ENCODE measurements around the gene VIT.

Gene VIT, protein sequence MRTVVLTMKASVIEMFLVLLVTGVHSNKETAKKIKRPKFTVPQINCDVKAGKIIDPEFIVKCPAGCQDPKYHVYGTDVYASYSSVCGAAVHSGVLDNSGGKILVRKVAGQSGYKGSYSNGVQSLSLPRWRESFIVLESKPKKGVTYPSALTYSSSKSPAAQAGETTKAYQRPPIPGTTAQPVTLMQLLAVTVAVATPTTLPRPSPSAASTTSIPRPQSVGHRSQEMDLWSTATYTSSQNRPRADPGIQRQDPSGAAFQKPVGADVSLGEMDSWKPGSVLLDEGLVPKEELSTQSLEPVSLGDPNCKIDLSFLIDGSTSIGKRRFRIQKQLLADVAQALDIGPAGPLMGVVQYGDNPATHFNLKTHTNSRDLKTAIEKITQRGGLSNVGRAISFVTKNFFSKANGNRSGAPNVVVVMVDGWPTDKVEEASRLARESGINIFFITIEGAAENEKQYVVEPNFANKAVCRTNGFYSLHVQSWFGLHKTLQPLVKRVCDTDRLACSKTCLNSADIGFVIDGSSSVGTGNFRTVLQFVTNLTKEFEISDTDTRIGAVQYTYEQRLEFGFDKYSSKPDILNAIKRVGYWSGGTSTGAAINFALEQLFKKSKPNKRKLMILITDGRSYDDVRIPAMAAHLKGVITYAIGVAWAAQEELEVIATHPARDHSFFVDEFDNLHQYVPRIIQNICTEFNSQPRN

DNA sequence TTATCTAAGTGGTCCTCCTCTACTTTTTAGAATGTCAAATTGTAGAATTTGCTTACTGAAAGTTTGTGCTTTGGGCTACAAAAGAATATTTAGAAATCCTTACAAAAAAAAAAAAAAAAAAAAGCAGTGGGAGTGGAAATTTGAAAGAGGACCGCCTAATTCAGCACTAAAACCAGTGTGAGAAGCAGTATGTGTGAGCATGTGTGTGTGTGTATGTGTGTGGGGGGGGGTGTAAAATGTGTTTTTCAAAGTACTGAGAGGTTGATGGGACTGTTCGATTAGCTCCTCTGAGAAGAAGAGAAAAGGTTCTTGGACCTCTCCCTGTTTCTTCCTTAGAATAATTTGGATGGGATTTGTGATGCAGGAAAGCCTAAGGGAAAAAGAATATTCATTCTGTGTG is at the start of gene VIT:
TSS of gene VIT (plus strand) at position 175 of the 400 bp plus-strand sequence. CDS start 19,664 bp downstream, outside the sequence.
- intact Hi-C loops (cut with micrococcal nuclease): no loop called here
- Mint-ChIP-seq H3K27me3 (no peaks in the 10 kb centered on the region), H3K27ac (no peak within 1 kb of the TSS), H3K36me3 (ENCODE audit: low read depth) (no peaks in the 10 kb centered on the region), H3K9me3 (no peaks in the 10 kb centered on the region), H3K4me1 (ENCODE audit: low read depth) (peaks cover 10% of the 10 kb centered on the region), H3K4me3 (no peak within 1 kb of the TSS)

DNA sequence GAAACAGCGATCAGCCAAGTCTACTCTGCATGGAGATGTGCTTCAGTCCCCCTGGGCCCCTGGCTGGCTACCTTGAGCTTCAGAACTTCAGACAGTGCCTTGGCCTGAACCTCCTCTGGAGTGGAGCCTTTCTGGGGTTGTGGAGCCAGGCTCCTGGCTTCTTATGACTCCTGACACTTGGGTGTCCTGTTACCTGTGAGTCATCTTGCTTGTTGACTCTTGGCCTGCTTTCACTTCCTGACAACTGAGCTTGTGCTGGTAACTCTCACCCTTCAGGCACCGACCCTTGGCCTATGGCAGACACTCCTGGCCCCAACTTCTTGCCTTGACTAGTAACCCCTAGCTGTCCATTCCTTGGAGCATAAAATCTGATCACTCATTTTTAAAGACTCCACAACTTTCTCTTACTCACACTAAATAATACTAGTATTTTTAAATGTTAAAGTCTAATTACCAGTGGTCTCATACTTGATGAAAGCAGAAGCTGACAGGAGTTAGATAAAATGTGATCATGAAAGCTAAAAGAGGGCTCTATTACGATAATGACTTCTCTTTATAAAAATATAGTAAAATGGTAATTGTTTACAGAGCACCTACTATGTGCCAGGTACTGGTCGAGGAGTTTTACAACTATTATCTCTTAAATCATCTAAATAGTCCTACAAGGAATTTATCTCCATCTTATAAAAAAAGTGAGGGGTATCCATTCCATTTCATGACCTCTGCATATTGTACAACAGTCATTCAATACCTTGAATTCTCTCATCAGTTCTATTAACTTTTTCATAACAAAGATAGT is 46.3 kb upstream of the VIT start:
- Mint-ChIP-seq H3K27me3 (no peaks in the 10 kb centered on the region), H3K27ac (no peak overlapping the region), H3K9me3 (no peaks in the 10 kb centered on the region), H3K36me3 (ENCODE audit: low read depth) (no peaks in the 10 kb centered on the region), H3K4me1 (ENCODE audit: low read depth) (peaks cover 7% of the 10 kb centered on the region), H3K4me3 (no peak overlapping the region)
- intact Hi-C loops (cut with micrococcal nuclease): no loop called here

DNA sequence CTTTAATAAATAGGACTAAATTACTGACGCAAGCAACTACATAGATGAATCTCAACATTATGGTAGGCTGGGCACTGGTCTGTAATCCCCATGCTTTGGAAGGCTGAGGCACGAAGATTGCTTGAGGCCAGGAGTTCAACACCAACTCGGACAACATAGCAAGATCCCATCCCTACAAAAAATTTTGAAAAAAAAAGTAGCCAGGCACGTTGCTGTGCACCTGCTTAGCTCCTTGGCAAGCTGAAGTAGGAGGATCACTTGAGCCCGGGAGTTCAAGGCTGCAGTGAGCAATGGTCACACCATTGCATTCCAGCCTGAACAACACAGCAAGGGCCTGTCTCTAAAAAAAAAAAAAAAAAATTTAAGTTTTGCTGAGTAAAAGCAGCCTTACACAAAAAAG is 43.4 kb upstream of the VIT start:
- Mint-ChIP-seq H3K27me3 (no peaks in the 10 kb centered on the region), H3K4me3 (no peak overlapping the region), H3K4me1 (ENCODE audit: low read depth) (peaks cover 7% of the 10 kb centered on the region), H3K27ac (no peak overlapping the region), H3K9me3 (no peaks in the 10 kb centered on the region), H3K36me3 (ENCODE audit: low read depth) (no peaks in the 10 kb centered on the region)
- intact Hi-C loops (cut with micrococcal nuclease): no loop called here

DNA sequence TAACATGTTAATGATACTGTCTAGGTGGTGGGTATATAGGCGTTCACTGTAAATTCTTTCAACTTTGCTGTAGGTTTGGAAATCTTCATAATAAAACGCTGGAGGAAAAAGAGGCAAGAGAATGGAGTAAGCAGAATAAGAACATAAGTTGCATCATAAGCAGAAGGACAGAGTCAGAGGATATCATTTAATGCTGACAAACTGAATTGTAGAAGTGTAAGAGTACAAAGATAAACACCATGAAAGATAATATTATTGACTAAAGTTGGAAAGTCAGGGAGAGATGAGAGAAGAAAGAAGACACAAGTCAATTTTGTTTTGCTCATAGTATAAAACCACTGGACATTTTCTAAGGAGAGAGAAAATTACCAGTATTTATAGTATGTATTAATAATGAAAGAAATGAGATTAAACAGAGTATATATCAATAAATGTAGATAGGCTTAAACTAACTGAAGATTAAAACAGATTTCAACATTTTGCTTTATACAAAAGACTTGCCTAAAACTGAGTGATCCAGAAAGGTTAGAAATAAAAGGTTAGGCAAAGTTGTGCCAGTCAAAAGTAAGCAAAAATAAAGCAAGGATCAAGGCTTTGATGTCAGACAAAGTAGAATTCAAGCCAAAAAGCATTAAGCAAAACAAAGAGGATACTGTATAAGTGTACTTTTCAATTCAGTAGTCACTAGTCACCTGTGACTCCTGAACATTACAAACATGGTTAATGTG is 42.4 kb upstream of the VIT start:
- intact Hi-C loops (cut with micrococcal nuclease): no loop called here
- Mint-ChIP-seq H3K4me3 (no peak overlapping the region), H3K27ac (no peak overlapping the region), H3K4me1 (ENCODE audit: low read depth) (peaks cover 7% of the 10 kb centered on the region), H3K36me3 (ENCODE audit: low read depth) (no peaks in the 10 kb centered on the region), H3K9me3 (no peaks in the 10 kb centered on the region), H3K27me3 (no peaks in the 10 kb centered on the region)

DNA sequence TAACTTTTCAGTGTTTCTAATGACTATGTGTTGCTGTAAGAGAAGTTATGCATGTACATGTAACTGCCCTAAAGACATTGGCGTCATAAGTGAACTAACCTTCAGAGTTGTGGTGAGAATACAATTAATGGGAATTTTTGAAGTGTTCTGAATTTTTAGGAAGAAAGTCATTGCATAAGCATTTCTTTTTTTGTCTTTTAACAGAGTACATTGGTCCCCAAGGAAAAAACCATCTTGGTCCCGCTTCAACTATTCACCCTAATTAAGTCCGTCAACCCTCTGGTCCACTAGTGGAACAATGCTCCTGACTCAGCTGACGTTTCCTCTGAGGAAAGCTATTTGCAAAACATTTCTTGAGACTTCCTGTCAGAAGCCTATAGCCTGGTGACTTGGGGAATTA is 41.1 kb upstream of the VIT start:
- intact Hi-C loops (cut with micrococcal nuclease): no loop called here
- Mint-ChIP-seq H3K9me3 (no peaks in the 10 kb centered on the region), H3K4me1 (ENCODE audit: low read depth) (no peaks in the 10 kb centered on the region), H3K27ac (no peak overlapping the region), H3K4me3 (no peak overlapping the region), H3K27me3 (no peaks in the 10 kb centered on the region), H3K36me3 (ENCODE audit: low read depth) (no peaks in the 10 kb centered on the region)

DNA sequence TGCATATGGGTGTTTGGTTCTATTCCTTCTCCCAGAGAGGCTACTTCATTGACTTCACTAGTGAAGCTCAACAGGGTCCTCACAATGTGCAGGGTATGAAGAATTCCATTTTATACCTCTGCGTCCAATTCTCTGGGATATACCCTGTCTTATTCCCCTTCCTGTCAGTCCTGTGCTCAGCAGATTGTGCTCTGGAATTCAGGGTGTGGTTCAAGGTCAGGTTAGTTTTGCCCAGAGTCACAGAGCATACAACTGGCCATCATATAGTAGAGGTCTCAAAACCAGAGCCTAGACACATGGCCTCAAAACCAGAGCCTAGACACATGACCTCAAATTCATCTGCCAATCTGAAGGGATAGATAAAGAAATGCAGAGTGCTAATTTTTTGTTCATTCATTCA is 38.8 kb upstream of the VIT start:
- no peaks in the 10 kb centered on the region for H3K27me3 Mint-ChIP-seq
- no peak overlapping the region for H3K27ac Mint-ChIP-seq
- no peaks in the 10 kb centered on the region for H3K4me1 Mint-ChIP-seq (ENCODE audit: low read depth)
- H3K36me3 Mint-ChIP-seq (ENCODE audit: low read depth): no peaks in the 10 kb centered on the region
- H3K4me3 Mint-ChIP-seq: no peak overlapping the region
- intact Hi-C loops (cut with micrococcal nuclease): no loop called here
- no peaks in the 10 kb centered on the region for H3K9me3 Mint-ChIP-seq

DNA sequence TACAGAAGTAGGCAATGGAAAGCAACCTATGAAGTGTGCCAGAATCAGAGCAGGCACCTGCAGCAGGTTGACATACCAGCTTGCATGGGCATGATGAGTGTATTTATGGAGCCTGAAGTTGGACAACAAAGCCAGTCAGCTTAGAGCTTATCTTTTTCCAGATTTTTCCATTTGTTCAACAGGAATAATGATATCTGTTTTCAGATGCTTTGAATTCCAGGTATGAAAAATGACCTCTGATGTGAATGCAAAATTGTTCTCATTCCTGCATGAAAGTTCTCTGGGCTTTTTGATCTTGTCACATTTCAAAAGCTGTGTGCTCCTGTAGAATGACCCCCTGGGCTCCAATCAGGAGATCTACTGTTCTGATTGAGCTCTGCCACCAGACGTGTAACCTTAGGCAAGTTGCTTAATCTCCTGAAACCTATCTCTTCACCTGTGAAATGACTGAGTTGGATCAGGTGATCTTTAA is 38.2 kb upstream of the VIT start:
- no peak overlapping the region for H3K4me3 Mint-ChIP-seq
- no peak overlapping the region for H3K27ac Mint-ChIP-seq
- H3K36me3 Mint-ChIP-seq (ENCODE audit: low read depth): no peaks in the 10 kb centered on the region
- H3K4me1 Mint-ChIP-seq (ENCODE audit: low read depth): no peaks in the 10 kb centered on the region
- H3K9me3 Mint-ChIP-seq: no peaks in the 10 kb centered on the region
- H3K27me3 Mint-ChIP-seq: no peaks in the 10 kb centered on the region
- intact Hi-C loops (cut with micrococcal nuclease): no loop called here

DNA sequence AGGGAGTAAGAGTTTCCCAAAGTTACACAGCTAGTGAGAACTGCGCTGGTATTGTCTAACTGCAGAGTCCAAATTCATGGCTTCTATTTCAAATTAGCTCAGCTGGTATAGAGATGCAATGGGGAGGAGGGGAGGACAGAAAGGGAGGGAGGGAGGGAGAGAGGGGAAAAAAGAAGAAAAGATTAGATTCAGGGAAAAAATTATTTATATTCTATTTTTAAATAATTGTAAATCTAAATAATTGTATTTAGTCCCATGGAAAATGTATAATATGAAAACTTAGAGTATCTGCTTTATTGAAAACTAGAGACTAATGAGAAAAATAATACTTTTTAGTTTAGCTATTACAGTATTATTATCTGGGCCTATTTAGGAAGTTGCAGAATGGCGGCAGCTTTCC is 37.3 kb upstream of the VIT start:
- no peaks in the 10 kb centered on the region for H3K27me3 Mint-ChIP-seq
- intact Hi-C loops (cut with micrococcal nuclease): no loop called here
- H3K27ac Mint-ChIP-seq: no peak overlapping the region
- no peaks in the 10 kb centered on the region for H3K4me1 Mint-ChIP-seq (ENCODE audit: low read depth)
- H3K9me3 Mint-ChIP-seq: no peaks in the 10 kb centered on the region
- H3K36me3 Mint-ChIP-seq (ENCODE audit: low read depth): no peaks in the 10 kb centered on the region
- no peak overlapping the region for H3K4me3 Mint-ChIP-seq

DNA sequence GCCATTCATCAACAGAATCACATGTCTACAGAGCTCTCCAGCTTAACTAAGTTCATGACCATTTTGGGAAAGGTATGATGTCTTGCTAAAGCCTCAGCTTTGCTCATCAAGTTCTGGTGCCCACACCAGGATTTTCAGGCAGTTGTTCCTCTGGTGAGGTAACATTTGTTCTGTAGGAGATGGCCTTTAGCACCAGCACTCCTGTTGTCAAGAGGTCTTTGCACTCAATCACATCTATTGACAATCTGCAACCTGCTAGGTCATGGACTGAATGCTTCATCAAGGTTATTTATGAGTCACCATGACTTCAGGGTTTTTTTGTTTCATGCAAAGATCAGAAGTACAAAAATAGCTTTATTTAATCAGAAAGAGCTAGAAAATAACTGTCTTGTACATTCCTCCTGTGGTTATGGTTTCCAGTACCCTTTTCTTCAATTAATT is 36.6 kb upstream of the VIT start:
- Mint-ChIP-seq H3K9me3 (no peaks in the 10 kb centered on the region), H3K27me3 (no peaks in the 10 kb centered on the region), H3K27ac (no peak overlapping the region), H3K4me1 (ENCODE audit: low read depth) (no peaks in the 10 kb centered on the region), H3K4me3 (no peak overlapping the region), H3K36me3 (ENCODE audit: low read depth) (no peaks in the 10 kb centered on the region)
- intact Hi-C loops (cut with micrococcal nuclease): no loop called here

DNA sequence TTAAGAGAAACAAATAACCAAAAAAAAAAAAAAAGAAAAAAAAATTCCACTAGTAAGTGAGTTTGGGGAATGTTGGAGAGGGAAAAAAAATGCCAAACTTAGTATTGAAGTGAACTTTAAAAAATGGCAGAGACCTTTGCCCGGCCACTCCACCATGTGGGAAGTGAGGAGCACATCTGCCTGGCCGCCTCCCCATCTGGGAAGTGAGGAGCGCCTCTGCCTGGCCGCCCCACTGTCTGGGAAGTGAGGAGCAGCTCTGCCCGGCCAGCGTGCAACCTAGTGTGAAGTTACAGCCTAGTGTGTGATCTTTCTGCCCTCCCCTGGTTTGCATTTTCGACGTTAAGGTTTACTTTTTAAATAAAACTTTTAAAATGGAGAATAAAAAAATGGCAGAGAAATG is 33.9 kb upstream of the VIT start:
- no peaks in the 10 kb centered on the region for H3K27me3 Mint-ChIP-seq
- intact Hi-C loops (cut with micrococcal nuclease): no loop called here
- H3K4me3 Mint-ChIP-seq: no peak overlapping the region
- H3K9me3 Mint-ChIP-seq: no peaks in the 10 kb centered on the region
- H3K36me3 Mint-ChIP-seq (ENCODE audit: low read depth): no peaks in the 10 kb centered on the region
- H3K27ac Mint-ChIP-seq: no peak overlapping the region
- no peaks in the 10 kb centered on the region for H3K4me1 Mint-ChIP-seq (ENCODE audit: low read depth)

DNA sequence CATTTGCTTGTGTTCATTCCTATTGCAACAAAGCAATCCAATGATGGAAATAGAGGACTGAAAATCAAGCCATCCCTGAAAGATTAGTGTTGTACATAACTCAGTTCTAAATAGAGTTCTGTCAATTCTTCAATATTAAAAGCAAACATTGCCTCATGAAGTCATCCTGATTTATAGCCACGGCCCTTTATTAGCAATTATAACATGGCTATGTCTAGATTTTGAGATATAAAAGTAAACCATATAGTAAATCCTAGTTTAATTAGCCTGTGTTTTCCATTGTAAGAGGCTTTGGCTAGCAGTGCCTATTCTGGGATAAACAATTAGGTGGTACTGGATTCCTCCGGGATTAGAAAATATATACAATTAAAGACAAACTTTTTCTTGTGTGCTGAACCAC is 33.2 kb upstream of the VIT start:
- H3K9me3 Mint-ChIP-seq: no peaks in the 10 kb centered on the region
- no peak overlapping the region for H3K27ac Mint-ChIP-seq
- no peaks in the 10 kb centered on the region for H3K4me1 Mint-ChIP-seq (ENCODE audit: low read depth)
- intact Hi-C loops (cut with micrococcal nuclease): no loop called here
- no peak overlapping the region for H3K4me3 Mint-ChIP-seq
- H3K36me3 Mint-ChIP-seq (ENCODE audit: low read depth): no peaks in the 10 kb centered on the region
- no peaks in the 10 kb centered on the region for H3K27me3 Mint-ChIP-seq

DNA sequence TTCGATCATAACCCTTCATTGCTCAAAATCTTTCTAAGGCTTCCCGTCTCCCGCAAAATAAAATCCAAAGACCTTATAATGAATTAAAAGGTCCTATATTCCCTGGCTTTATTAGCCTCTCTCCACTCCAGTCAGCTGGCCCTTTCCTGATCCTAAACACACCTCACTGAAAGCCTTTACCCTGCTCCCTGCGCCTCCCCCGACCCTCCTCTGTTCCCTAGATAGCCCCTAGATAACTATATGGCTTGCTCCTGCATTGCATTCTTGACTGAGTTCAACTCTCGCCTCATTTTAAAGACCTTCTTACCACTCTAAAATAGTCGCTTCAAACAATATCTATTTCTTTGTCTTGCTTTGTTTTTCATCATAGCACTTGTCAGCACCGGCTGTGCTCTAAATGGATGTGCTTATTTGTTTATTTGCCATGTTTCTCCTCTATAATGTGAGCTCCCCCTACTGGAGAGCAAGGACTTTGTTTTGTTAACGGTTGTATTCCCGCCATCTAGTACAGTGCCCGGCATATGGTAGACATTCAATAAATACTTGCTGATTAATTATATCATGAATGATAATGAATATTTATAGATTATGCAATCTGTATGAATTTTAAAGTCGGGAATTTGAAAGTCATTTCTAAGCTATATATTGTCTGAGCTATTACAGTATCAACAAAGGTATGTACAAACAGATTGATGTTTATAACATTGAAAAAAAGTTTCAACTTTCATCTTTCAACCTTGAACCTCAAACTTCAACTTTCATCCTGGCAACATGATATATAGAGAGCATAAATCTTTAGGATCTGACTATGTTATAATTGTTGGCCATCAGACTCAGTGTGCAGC is 32.4 kb upstream of the VIT start:
- H3K36me3 Mint-ChIP-seq (ENCODE audit: low read depth): no peaks in the 10 kb centered on the region
- H3K4me1 Mint-ChIP-seq (ENCODE audit: low read depth): no peaks in the 10 kb centered on the region
- no peaks in the 10 kb centered on the region for H3K27me3 Mint-ChIP-seq
- H3K9me3 Mint-ChIP-seq: no peaks in the 10 kb centered on the region
- H3K4me3 Mint-ChIP-seq: no peak overlapping the region
- H3K27ac Mint-ChIP-seq: no peak overlapping the region
- intact Hi-C loops (cut with micrococcal nuclease): loop anchor here (1.0 kb wide), 1 partner anchor 312 kb away; no protein-coding TSS in a partner anchor

DNA sequence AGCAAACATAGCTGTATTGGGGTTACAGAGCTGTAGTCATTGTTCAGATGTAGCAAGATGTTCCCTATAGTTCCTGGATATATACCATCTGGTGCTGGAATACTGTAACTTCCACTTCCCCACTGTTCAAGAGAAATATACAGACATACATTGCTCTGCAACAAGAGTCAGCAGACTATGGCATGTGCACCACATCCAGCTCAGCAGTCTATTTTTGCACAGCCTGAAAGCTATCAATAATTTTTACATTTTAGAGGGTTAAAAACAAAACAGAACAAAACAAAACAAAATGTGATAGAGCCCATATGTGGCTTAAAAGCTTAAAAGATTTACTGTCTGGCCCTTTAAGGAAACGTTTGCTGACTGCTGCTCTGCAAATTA is 31.8 kb upstream of the VIT start:
- intact Hi-C loops (cut with micrococcal nuclease): loop anchor here (1.0 kb wide), 1 partner anchor 312 kb away; no protein-coding TSS in a partner anchor
- no peak overlapping the region for H3K27ac Mint-ChIP-seq
- H3K9me3 Mint-ChIP-seq: no peaks in the 10 kb centered on the region
- no peaks in the 10 kb centered on the region for H3K36me3 Mint-ChIP-seq (ENCODE audit: low read depth)
- no peaks in the 10 kb centered on the region for H3K27me3 Mint-ChIP-seq
- no peaks in the 10 kb centered on the region for H3K4me1 Mint-ChIP-seq (ENCODE audit: low read depth)
- no peak overlapping the region for H3K4me3 Mint-ChIP-seq
